DND-41 (cell line): ENCODE results near the gene TGFB3.

Experiments
- ATAC-seq: fragments of 200-7000 bp; cut with Tn5 transposase; 3 replicates; pipeline ENCODE4 v1.9.1; 2021; ENCODE audit warnings: low read depth; ENCODE audit not compliant: insufficient read depth
- DNase-seq: peaks from one replicate; pipeline ENCODE4 v3.0.0-alpha.2; 2020
- H2AFZ ChIP-seq: 2 replicates; pipeline ENCODE4 v1.6.0; 2012; ENCODE audit warnings: low read depth, low read length
- H3K27ac ChIP-seq: 2 replicates; pipeline ENCODE4 v1.5.1; 2012; ENCODE audit warnings: low read length, inconsistent platforms
- H3K27me3 ChIP-seq: fragments of 200-600 bp; sonication (generic); 2 replicates; pipeline ENCODE4 v1.6.0; 2012; ENCODE audit warnings: low read length, mild to moderate bottlenecking, inconsistent platforms; ENCODE audit not compliant: insufficient read depth, poor library complexity
- H3K36me3 ChIP-seq: 2 replicates; pipeline ENCODE4 v1.5.1; 2012; ENCODE audit warnings: low read length, inconsistent platforms; ENCODE audit not compliant: insufficient read depth
- H3K4me1 ChIP-seq: 2 replicates; pipeline ENCODE4 v1.5.1; 2012; ENCODE audit warnings: mild to moderate bottlenecking, low read length; ENCODE audit not compliant: insufficient read depth
- H3K4me2 ChIP-seq: 2 replicates; pipeline ENCODE4 v1.6.0; 2012; ENCODE audit warnings: mild to moderate bottlenecking, moderate library complexity, low read length, inconsistent platforms; ENCODE audit not compliant: insufficient read depth
- H3K4me3 ChIP-seq, 2 experiments: fragments of 200-600 bp in 1 of 2; shearing (Covaris generic) in 1 of 2; 2 replicates each; pipeline ENCODE4 v1.5.1; 2012 to 2016; ENCODE audit warnings: inconsistent platforms in 2 of 2, low read length in 2 of 2, mild to moderate bottlenecking in 2 of 2, low read depth in 1 of 2, moderate library complexity in 1 of 2
- H3K79me2 ChIP-seq: 2 replicates; pipeline ENCODE4 v1.6.0; 2012; ENCODE audit warnings: low read length, inconsistent platforms; ENCODE audit not compliant: insufficient read depth
- H3K9ac ChIP-seq: 2 replicates; pipeline ENCODE4 v1.6.0; 2012; ENCODE audit warnings: low read depth, mild to moderate bottlenecking, inconsistent platforms, low read length, moderate library complexity
- H3K9me3 ChIP-seq: 2 replicates; pipeline ENCODE4 v1.5.1; 2012; ENCODE audit warnings: low read length, moderate library complexity, mild to moderate bottlenecking, inconsistent platforms; ENCODE audit not compliant: insufficient read depth, severe bottlenecking
- H4K20me1 ChIP-seq: 2 replicates; pipeline ENCODE4 v1.6.0; 2012; ENCODE audit warnings: low read length; ENCODE audit not compliant: insufficient read depth
- EZH2 ChIP-seq: IDR thresholded peaks from 3 replicates; pipeline ENCODE4 v1.6.1; 2012; ENCODE audit warnings: borderline replicate concordance, low read depth, mild to moderate bottlenecking, moderate library complexity, low read length, inconsistent platforms; ENCODE audit not compliant: severe bottlenecking
- TF ChIP-seq, protein P1 (sequence below): IDR thresholded peaks from 2 replicates; pipeline ENCODE4 v1.5.1; 2012; ENCODE audit warnings: borderline replicate concordance, low read length, moderate library complexity, mild to moderate bottlenecking; ENCODE audit not compliant: poor library complexity, severe bottlenecking; ENCODE audit errors: extremely low read depth

Gene TGFB3

DNA sequence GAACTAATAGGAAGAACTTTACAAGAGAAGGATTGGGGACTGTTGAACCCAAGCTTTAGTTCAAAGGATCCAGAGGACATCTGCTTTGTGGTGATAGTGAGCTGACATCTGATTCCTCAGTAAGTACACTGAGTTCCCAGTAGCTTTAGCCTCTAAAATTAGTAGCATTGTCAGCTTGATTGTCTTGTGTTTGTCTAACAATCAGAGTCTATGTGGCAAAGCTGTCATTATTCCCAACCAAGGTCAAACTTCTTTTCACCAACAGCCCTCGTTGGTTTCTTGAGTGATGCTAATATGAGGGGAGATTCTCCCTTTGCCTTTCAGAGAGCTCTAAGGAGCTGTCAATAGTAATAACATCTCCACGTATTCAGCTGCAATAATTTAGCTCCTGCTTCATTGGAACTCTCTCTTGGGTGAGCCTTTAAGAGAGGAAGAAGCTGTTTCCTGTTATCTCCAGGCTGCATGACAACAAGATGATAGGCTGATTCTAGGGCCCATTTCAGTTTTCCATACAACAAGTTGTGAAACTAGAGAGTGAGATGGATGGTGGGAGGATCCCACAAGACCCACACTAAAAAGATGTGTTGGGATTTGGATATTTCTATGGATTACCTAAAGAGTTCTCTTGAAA lies 46.7 kb downstream of the TGFB3 start:
- H3K27me3 ChIP-seq, result no peaks in the 10 kb centered on the region
- no peak overlapping the region for H3K4me2 ChIP-seq
- H3K9ac ChIP-seq, result no peak overlapping the region
- TF ChIP-seq, protein P1, sequence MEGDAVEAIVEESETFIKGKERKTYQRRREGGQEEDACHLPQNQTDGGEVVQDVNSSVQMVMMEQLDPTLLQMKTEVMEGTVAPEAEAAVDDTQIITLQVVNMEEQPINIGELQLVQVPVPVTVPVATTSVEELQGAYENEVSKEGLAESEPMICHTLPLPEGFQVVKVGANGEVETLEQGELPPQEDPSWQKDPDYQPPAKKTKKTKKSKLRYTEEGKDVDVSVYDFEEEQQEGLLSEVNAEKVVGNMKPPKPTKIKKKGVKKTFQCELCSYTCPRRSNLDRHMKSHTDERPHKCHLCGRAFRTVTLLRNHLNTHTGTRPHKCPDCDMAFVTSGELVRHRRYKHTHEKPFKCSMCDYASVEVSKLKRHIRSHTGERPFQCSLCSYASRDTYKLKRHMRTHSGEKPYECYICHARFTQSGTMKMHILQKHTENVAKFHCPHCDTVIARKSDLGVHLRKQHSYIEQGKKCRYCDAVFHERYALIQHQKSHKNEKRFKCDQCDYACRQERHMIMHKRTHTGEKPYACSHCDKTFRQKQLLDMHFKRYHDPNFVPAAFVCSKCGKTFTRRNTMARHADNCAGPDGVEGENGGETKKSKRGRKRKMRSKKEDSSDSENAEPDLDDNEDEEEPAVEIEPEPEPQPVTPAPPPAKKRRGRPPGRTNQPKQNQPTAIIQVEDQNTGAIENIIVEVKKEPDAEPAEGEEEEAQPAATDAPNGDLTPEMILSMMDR, result no peak
- no peak for TF ChIP-seq EZH2
- H3K36me3 ChIP-seq, result peaks cover 6% of the 10 kb centered on the region; the same call in 1 of the 2 replicates
- ATAC-seq (no peak), DNase-seq (no peak)
- no peak overlapping the region for H3K27ac ChIP-seq
- no peaks in the 10 kb centered on the region for H3K79me2 ChIP-seq
- no peak overlapping the region for H2AFZ ChIP-seq
- no peak overlapping the region for H3K4me3 ChIP-seq
- no peaks in the 10 kb centered on the region for H3K9me3 ChIP-seq
- H4K20me1 ChIP-seq, result no peaks in the 10 kb centered on the region
- H3K4me1 ChIP-seq, result no peaks in the 10 kb centered on the region

DNA sequence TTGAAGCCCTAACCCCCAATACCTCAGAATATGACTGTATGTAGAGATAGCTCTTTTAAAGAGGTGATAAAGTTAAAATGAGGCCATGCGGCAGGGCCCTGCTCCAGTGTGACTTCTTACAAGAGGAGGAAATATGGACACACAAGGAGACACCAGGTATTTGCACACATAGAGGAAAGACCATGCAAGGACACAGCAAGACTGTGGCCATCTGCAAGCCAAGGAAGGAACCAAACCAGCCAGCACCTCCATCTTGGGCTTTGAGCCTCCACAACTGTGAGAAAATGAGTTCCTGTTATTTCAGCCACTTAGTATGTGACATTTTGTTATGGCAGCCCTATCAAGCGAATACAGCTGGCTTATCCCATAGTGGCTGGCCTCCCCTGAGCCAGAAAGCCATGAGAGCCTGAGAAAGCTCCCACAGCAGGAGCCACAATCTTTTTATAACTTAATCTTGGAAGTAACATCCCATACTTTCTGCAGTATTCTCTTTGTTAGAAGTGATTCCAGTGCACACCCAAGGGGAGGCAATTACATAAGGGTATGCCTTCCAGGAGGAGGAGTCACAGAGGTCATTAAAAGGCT lies 48.0 kb downstream of the TGFB3 start:
- Histone ChIP-seq H4K20me1 (no peaks in the 10 kb centered on the region), H2AFZ (no peak overlapping the region), H3K9ac (no peak overlapping the region), H3K4me2 (no peak overlapping the region), H3K79me2 (no peaks in the 10 kb centered on the region), H3K4me1 (no peaks in the 10 kb centered on the region), H3K4me3 (no peak overlapping the region), H3K27me3 (no peaks in the 10 kb centered on the region), H3K36me3 (peaks cover 6% of the 10 kb centered on the region; the same call in 1 of the 2 replicates), H3K9me3 (no peaks in the 10 kb centered on the region), H3K27ac (no peak overlapping the region)
- DNase-seq, result no peak
- TF ChIP-seq, protein P1, result no peak
- no peak for TF ChIP-seq EZH2
- no peak for ATAC-seq

DNA sequence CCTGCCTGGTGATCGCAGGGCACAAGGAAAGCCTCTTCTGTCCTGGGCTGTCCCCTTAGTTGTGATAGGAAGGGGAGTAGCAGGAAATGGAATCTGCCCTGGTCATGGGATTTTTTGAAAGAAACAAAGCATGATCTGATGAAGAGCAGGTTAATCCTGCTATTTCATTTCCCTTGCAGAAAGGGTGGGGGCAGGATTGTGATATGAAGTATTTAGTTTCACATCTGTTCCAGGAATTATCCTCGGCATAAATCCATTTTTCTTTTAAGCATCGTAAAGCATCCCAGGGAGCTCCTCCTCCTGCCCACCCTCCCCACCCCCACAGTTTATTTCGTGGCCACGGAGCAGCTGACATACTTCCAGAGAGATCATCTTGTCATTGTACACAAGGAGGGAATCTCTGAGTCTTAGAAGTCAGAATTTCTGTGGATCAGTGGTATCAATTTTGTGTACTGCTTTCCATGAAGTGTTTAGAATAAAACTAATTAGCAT lies 53.1 kb downstream of the TGFB3 start:
- H3K4me2 ChIP-seq, result no peak overlapping the region
- ATAC-seq, result no peak

More for the DNA sequence above, 53.1 kb downstream of the TGFB3 start:
- Histone ChIP-seq H4K20me1 (no peaks in the 10 kb centered on the region), H3K9ac (no peak overlapping the region), H3K27ac (no peak overlapping the region), H3K9me3 (no peaks in the 10 kb centered on the region), H3K36me3 (peaks cover 6% of the 10 kb centered on the region; the same call in 1 of the 2 replicates), H3K79me2 (no peaks in the 10 kb centered on the region), H3K27me3 (no peaks in the 10 kb centered on the region), H3K4me3 (no peak overlapping the region), H2AFZ (no peak overlapping the region), H3K4me1 (no peaks in the 10 kb centered on the region)
- no peak for DNase-seq
- TF ChIP-seq, protein P1, result no peak
- no peak for TF ChIP-seq EZH2
